Osteoblast (primary cell): ENCODE results near the gene CUL4A. TPM values are rescaled to one million over a fixed set of nuclear protein-coding genes. Genes with fewer than 3 reads are reported as not detected.

Source experiments
- DNase-seq: peaks from one replicate; pipeline ENCODE4 v3.0.0; 2011; ENCODE audit warnings: low spot score, mixed read lengths; ENCODE audit not compliant: insufficient read length; ENCODE audit errors: missing footprints
- H2AFZ ChIP-seq: 2 replicates; pipeline ENCODE4 v1.6.0; 2011; ENCODE audit warnings: mild to moderate bottlenecking, low read length
- H3K27ac ChIP-seq: 2 replicates; pipeline ENCODE4 v1.5.1; 2011; ENCODE audit warnings: mild to moderate bottlenecking, low read depth, low read length, moderate library complexity
- H3K27me3 ChIP-seq: 2 replicates; pipeline ENCODE4 v1.6.0; 2012; ENCODE audit warnings: mild to moderate bottlenecking, control low read depth, inconsistent platforms, low read length, moderate library complexity; ENCODE audit not compliant: insufficient read depth
- H3K36me3 ChIP-seq: 2 replicates; pipeline ENCODE4 v1.5.1; 2011; ENCODE audit warnings: mild to moderate bottlenecking, low read length, control low read depth, moderate library complexity; ENCODE audit not compliant: insufficient read depth
- H3K4me1 ChIP-seq: 2 replicates; pipeline ENCODE4 v1.5.1; 2011; ENCODE audit warnings: mild to moderate bottlenecking, low read length, control low read depth, moderate library complexity; ENCODE audit not compliant: insufficient read depth
- H3K4me2 ChIP-seq: 2 replicates; pipeline ENCODE4 v1.6.0; 2011; ENCODE audit warnings: mild to moderate bottlenecking, low read length; ENCODE audit not compliant: insufficient read depth
- H3K4me3 ChIP-seq: fragments of 200-600 bp; sonication (generic); 3 replicates; pipeline ENCODE4 v1.5.1; 2012; ENCODE audit warnings: mild to moderate bottlenecking, low read length, inconsistent platforms; ENCODE audit not compliant: insufficient read depth
- H3K79me2 ChIP-seq: 2 replicates; pipeline ENCODE4 v1.6.0; 2012; ENCODE audit warnings: mild to moderate bottlenecking, low read length, control low read depth, inconsistent platforms; ENCODE audit not compliant: insufficient read depth
- H3K9me3 ChIP-seq: 2 replicates; pipeline ENCODE4 v1.5.1; 2011; ENCODE audit warnings: low read depth, low read length, control low read depth
- H4K20me1 ChIP-seq: 2 replicates; pipeline ENCODE4 v1.6.0; 2012; ENCODE audit warnings: mild to moderate bottlenecking, low read length, control low read depth; ENCODE audit not compliant: insufficient read depth
- CTCF ChIP-seq: IDR thresholded peaks from 2 replicates; pipeline ENCODE4 v1.5.1; 2011; ENCODE audit warnings: mild to moderate bottlenecking, low read depth, low read length, moderate library complexity; ENCODE audit errors: extremely low read depth
- total RNA-seq: library from RNA; depleted of rRNA; stranded (reverse); fragments of >200 nt; gene quantifications from 2 replicates; pipeline ENCODE4 v1.2.3, GENCODE V29; 2012

The CUL4A gene
- total RNA-seq, 1 donor: 128 TPM

GRCh38 chr13:113167155-113167554, 42.3 kb upstream of the CUL4A start:
- H3K4me1 ChIP-seq: no peaks in the 10 kb centered on the region
- no peaks in the 10 kb centered on the region for H4K20me1 ChIP-seq
- peaks cover 10% of the 10 kb centered on the region for H3K27me3 ChIP-seq
- no peak for TF ChIP-seq CTCF
- H3K79me2 ChIP-seq: no peaks in the 10 kb centered on the region
- no peak overlapping the region for H3K27ac ChIP-seq
- no peak overlapping the region for H2AFZ ChIP-seq
- H3K36me3 ChIP-seq: peaks cover 24% of the 10 kb centered on the region
- no peak for DNase-seq
- no peak overlapping the region for H3K4me3 ChIP-seq
- H3K4me2 ChIP-seq: no peak overlapping the region
- no peaks in the 10 kb centered on the region for H3K9me3 ChIP-seq

- Histone ChIP-seq H3K27me3 (peaks cover 10% of the 10 kb centered on the region), H3K4me2 (no peak overlapping the region), H3K4me1 (no peaks in the 10 kb centered on the region), H3K9me3 (no peaks in the 10 kb centered on the region), H2AFZ (no peak overlapping the region), H4K20me1 (no peaks in the 10 kb centered on the region), H3K36me3 (peaks cover 26% of the 10 kb centered on the region), H3K27ac (no peak overlapping the region), H3K4me3 (no peak overlapping the region), H3K79me2 (no peaks in the 10 kb centered on the region)
- no peak for DNase-seq
- TF ChIP-seq CTCF: no peak
Observed at GRCh38 chr13:113167575-113167974, 41.8 kb upstream of the CUL4A start.

GRCh38 chr13:113168211-113168610, 41.2 kb upstream of the CUL4A start:
- Histone ChIP-seq H3K27ac (no peak overlapping the region), H3K4me2 (no peak overlapping the region), H3K9me3 (no peaks in the 10 kb centered on the region), H3K36me3 (peaks cover 26% of the 10 kb centered on the region), H2AFZ (no peak overlapping the region), H3K4me1 (no peaks in the 10 kb centered on the region), H4K20me1 (no peaks in the 10 kb centered on the region), H3K4me3 (no peak overlapping the region), H3K79me2 (no peaks in the 10 kb centered on the region), H3K27me3 (peaks cover 4% of the 10 kb centered on the region)
- no peak for TF ChIP-seq CTCF
- peak; percentile 44 for DNase-seq

- Histone ChIP-seq H3K79me2 (no peaks in the 10 kb centered on the region), H4K20me1 (no peaks in the 10 kb centered on the region), H3K27ac (no peak overlapping the region), H3K4me3 (no peak overlapping the region), H3K9me3 (no peaks in the 10 kb centered on the region), H3K4me1 (no peaks in the 10 kb centered on the region), H2AFZ (no peak overlapping the region), H3K36me3 (peaks cover 29% of the 10 kb centered on the region), H3K4me2 (no peak overlapping the region), H3K27me3 (no peaks in the 10 kb centered on the region)
- peak; percentile 73 for DNase-seq
- TF ChIP-seq CTCF: no peak
Observed at GRCh38 chr13:113169277-113170272, 39.8 kb upstream of the CUL4A start.
